ENCODE measurements around the gene CAMSAP1.

- TF ChIP-seq POLR2A (IDR thresholded peaks at IDR 0.05; ENCODE audit: low read depth, low read length): no peak
- no peak for TF ChIP-seq POLR2AphosphoS5 (IDR thresholded peaks at IDR 0.05; ENCODE audit: low read depth, low read length)
These were observed 136.6 kb downstream of the CAMSAP1 start for GRCh38 chr9:135770771-135771170.
